H9 (cell line): ENCODE measurements around the gene AGPAT1. TPM values are rescaled to one million over a fixed set of nuclear protein-coding genes. Genes with fewer than 3 reads are reported as not detected.

Experiments
- DNase-seq: peaks from one replicate; pipeline ENCODE4 v3.0.0-alpha.2; 2017
- H2AFZ ChIP-seq: one replicate; pipeline ENCODE4 v1.6.1; 2013; ENCODE audit warnings: mild to moderate bottlenecking, low read length, control low read depth, moderate library complexity
- H2AK5ac ChIP-seq: 2 replicates; pipeline ENCODE4 v1.6.1; 2013; ENCODE audit warnings: low read length, control low read depth, mixed read lengths; ENCODE audit not compliant: insufficient read length
- H2BK120ac ChIP-seq: one replicate; pipeline ENCODE4 v1.6.1; 2013; ENCODE audit warnings: low read depth, mild to moderate bottlenecking, low read length, control low read depth, inconsistent platforms; ENCODE audit not compliant: poor library complexity, severe bottlenecking
- H2BK12ac ChIP-seq: 2 replicates; pipeline ENCODE4 v1.6.1; 2013; ENCODE audit warnings: low read length, control low read depth, mixed read lengths, low read depth; ENCODE audit not compliant: insufficient read length
- H2BK15ac ChIP-seq: 2 replicates; pipeline ENCODE4 v1.6.1; 2013; ENCODE audit warnings: low read depth, low read length, control low read depth
- H2BK20ac ChIP-seq: one replicate; pipeline ENCODE4 v1.6.1; 2013; ENCODE audit warnings: low read depth, mild to moderate bottlenecking, low read length, control low read depth, inconsistent platforms; ENCODE audit not compliant: poor library complexity, severe bottlenecking
- H2BK5ac ChIP-seq: 2 replicates; pipeline ENCODE4 v1.6.1; 2013; ENCODE audit warnings: low read length, control low read depth, mixed read lengths; ENCODE audit not compliant: insufficient read length
- H3K14ac ChIP-seq: 2 replicates; pipeline ENCODE4 v1.6.1; 2013; ENCODE audit warnings: low read length, control low read depth; ENCODE audit not compliant: insufficient read depth
- H3K18ac ChIP-seq: 2 replicates; pipeline ENCODE4 v1.6.1; 2013; ENCODE audit warnings: low read depth, mild to moderate bottlenecking, mixed read lengths, low read length, control low read depth; ENCODE audit not compliant: insufficient read length
- H3K23ac ChIP-seq: 2 replicates; pipeline ENCODE4 v1.6.1; 2013; ENCODE audit warnings: low read length, control low read depth, mixed read lengths, low read depth; ENCODE audit not compliant: insufficient read length
- H3K23me2 ChIP-seq: 2 replicates; pipeline ENCODE4 v1.6.1; 2013; ENCODE audit warnings: low read depth, mild to moderate bottlenecking, mixed read lengths, low read length, control low read depth; ENCODE audit not compliant: insufficient read length, poor library complexity, severe bottlenecking
- H3K27ac ChIP-seq: 2 replicates; pipeline ENCODE4 v1.5.1; 2013; ENCODE audit warnings: low read length, control low read depth, mixed read lengths, low read depth; ENCODE audit not compliant: insufficient read length
- H3K27me3 ChIP-seq: 2 replicates; pipeline ENCODE4 v1.6.1; 2013; ENCODE audit warnings: low read length, control low read depth, inconsistent platforms; ENCODE audit not compliant: insufficient read depth
- H3K4ac ChIP-seq: 2 replicates; pipeline ENCODE4 v1.6.1; 2013; ENCODE audit warnings: low read depth, mild to moderate bottlenecking, control low read depth, inconsistent platforms, low read length, moderate library complexity
- H3K4me1 ChIP-seq: 2 replicates; pipeline ENCODE4 v1.6.1; 2013; ENCODE audit warnings: low read length, control low read depth, inconsistent platforms; ENCODE audit not compliant: insufficient read depth
- H3K4me2 ChIP-seq: 2 replicates; pipeline ENCODE4 v1.6.1; 2013; ENCODE audit warnings: low read length, control low read depth, mixed read lengths; ENCODE audit not compliant: insufficient read length, insufficient read depth
- H3K56ac ChIP-seq: 2 replicates; pipeline ENCODE4 v1.6.1; 2013; ENCODE audit warnings: low read depth, mild to moderate bottlenecking, mixed read lengths, low read length, control low read depth; ENCODE audit not compliant: insufficient read length
- H3K79me1 ChIP-seq: 2 replicates; pipeline ENCODE4 v1.6.1; 2013; ENCODE audit warnings: low read depth, mild to moderate bottlenecking, moderate library complexity, low read length, control low read depth, inconsistent platforms; ENCODE audit not compliant: insufficient read depth, poor library complexity, severe bottlenecking
- H3K79me2 ChIP-seq: 2 replicates; pipeline ENCODE4 v1.6.1; 2013; ENCODE audit warnings: low read length, control low read depth, inconsistent platforms; ENCODE audit not compliant: insufficient read depth
- H3K9ac ChIP-seq: 2 replicates; pipeline ENCODE4 v1.6.1; 2013; ENCODE audit warnings: low read length, control low read depth, mixed read lengths; ENCODE audit not compliant: insufficient read length; ENCODE audit errors: extremely low read depth
- H3K9me3 ChIP-seq: one replicate; pipeline ENCODE4 v1.6.1; 2013; ENCODE audit warnings: low read depth, low read length, inconsistent platforms; ENCODE audit not compliant: control insufficient read depth
- H3T11ph ChIP-seq: one replicate; pipeline ENCODE4 v1.6.1; 2013; ENCODE audit warnings: mild to moderate bottlenecking, low read length, control low read depth, inconsistent platforms
- H4K20me1 ChIP-seq: one replicate; pipeline ENCODE4 v1.6.1; 2013; ENCODE audit not compliant: control insufficient read depth, insufficient read length, insufficient read depth
- H4K5ac ChIP-seq: 2 replicates; pipeline ENCODE4 v1.6.1; 2013; ENCODE audit warnings: low read depth, mild to moderate bottlenecking, mixed read lengths, low read length, control low read depth; ENCODE audit not compliant: insufficient read length
- H4K8ac ChIP-seq: replicated peaks from 2 replicates; pipeline ENCODE4 v1.6.1; 2013; ENCODE audit warnings: low read length, control low read depth, mixed read lengths, low read depth; ENCODE audit not compliant: insufficient read length
- H4K91ac ChIP-seq: 2 replicates; pipeline ENCODE4 v1.6.1; 2013; ENCODE audit warnings: low read depth, mild to moderate bottlenecking, moderate library complexity, mixed read lengths, low read length, control low read depth; ENCODE audit not compliant: insufficient read length
- H3K27ac Mint-ChIP-seq, 3 experiments: 2 replicates in 2 of 3; 3 replicates in 1 of 3; pipeline ENCODE4 v1.8.0; 2020 to 2021; ENCODE audit warnings: mixed read lengths in 3 of 3, mild to moderate bottlenecking in 1 of 3, moderate library complexity in 1 of 3
- H3K27me3 Mint-ChIP-seq: 2 replicates; pipeline ENCODE4 v1.8.0; 2021; ENCODE audit warnings: low read depth, mild to moderate bottlenecking, moderate library complexity, mixed read lengths
- H3K36me3 Mint-ChIP-seq, 3 experiments: 2 replicates in 2 of 3; 3 replicates in 1 of 3; pipeline ENCODE4 v1.8.0; 2020 to 2021; ENCODE audit warnings: low read depth in 3 of 3, mixed read lengths in 3 of 3; ENCODE audit not compliant: insufficient read depth in 1 of 3
- H3K4me1 Mint-ChIP-seq, 2 experiments: 2 replicates each; pipeline ENCODE4 v1.8.0; 2020; ENCODE audit warnings: mixed read lengths in 2 of 2
- H3K4me3 Mint-ChIP-seq, 2 experiments: 2 replicates in 1 of 2; 3 replicates in 1 of 2; pipeline ENCODE4 v1.8.0; 2020 to 2021; ENCODE audit warnings: mild to moderate bottlenecking in 2 of 2, mixed read lengths in 2 of 2, moderate library complexity in 1 of 2
- H3K9me3 Mint-ChIP-seq, 2 experiments: 2 replicates in 1 of 2; 3 replicates in 1 of 2; pipeline ENCODE4 v1.8.0; 2020; ENCODE audit warnings: mild to moderate bottlenecking in 2 of 2, mixed read lengths in 2 of 2, moderate library complexity in 1 of 2
- WGBS: extraction: QIAGEN DNeasy Blood & Tissue Kit; methylation state at CpG from one replicate; pipeline ENCODE4 v1.1.7; 2013; ENCODE audit warnings: missing lambda C conversion rate, low lambda C conversion rate, mixed read lengths; ENCODE audit not compliant: insufficient read length; ENCODE audit errors: extremely low coverage; 5-methylcytosine and 5-hydroxymethylcytosine counted together
- total RNA-seq: library from RNA; stranded (reverse); gene quantifications from 2 replicates; pipeline ENCODE4 v1.2.1, GENCODE V29; 2021
- TF ChIP-seq, protein P1 (sequence below): fragments of 200-600 bp; sonication (generic); conservative IDR thresholded peaks from 3 replicates; pipeline ENCODE4 v1.8.0; 2021; ENCODE audit warnings: antibody characterized with exemption, mild to moderate bottlenecking

AGPAT1 gene
- total RNA-seq, 1 experiment from 2014 or later: 89.5 TPM

DNA sequence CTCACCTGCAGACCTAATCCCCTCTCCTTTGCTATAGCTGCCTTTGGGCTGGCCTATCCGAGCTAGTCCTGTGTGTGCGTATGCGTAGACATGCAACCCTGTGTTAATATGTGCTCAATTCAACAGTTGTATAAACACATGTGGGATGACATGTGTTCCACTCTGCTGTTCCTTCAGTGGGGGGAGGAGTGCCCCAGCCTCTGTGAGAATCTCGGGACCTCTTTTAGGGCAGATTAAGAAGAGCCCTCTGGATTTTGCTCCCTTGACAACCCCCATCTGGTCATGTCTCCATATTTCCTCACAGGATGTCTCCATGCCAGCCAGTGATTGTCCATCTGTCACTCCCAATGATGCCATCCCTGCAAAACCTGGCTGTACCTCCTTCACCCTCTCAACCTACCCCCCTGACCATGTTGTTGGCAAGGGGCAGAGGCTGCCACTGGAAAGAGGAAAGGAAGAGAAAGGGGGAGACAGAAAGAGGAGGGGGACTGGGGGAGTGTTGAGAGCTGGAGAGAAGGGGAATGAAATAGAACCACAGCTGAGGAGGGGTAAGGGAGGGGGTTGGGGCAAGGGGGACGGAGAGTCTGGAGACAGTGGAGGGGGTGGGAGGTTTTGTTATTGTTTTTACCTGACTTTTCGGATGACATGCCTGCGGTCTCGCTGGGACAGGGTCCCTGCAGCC, 24.6 kb downstream of the AGPAT1 start:
- Histone ChIP-seq H2BK15ac (no peak overlapping the region), H3K56ac (no peak overlapping the region), H3K79me2 (no peaks in the 10 kb centered on the region; the same call in 1 of the 2 replicates), H3K23ac (no peak overlapping the region), H4K8ac (no peak overlapping the region), H2AK5ac (no peak overlapping the region), H3K4me1 (peaks cover 7% of the 10 kb centered on the region), H4K91ac (no peak overlapping the region), H3K4me2 (peak overlapping the region; percentile 81), H3K18ac (no peak overlapping the region), H3K4ac (no peak overlapping the region), H2BK12ac (no peak overlapping the region), H2BK120ac (no peak overlapping the region), H3T11ph (no peak overlapping the region), H2BK5ac (no peak overlapping the region), H3K27ac (no peak overlapping the region), H3K27me3 (no peaks in the 10 kb centered on the region; the same call in 1 of the 2 replicates), H3K14ac (no peak overlapping the region), H4K5ac (no peak overlapping the region), H4K20me1 (no peaks in the 10 kb centered on the region), H2AFZ (no peak overlapping the region), H3K79me1 (no peaks in the 10 kb centered on the region), H3K23me2 (peaks cover 41% of the 10 kb centered on the region), H3K9ac (no peak overlapping the region), H2BK20ac (no peak overlapping the region), H3K9me3 (no peaks in the 10 kb centered on the region)
- Mint-ChIP-seq H3K4me1 (peaks cover 41 to 62% of the 10 kb centered on the region in 2 experiments), H3K9me3 (no peaks in the 10 kb centered on the region; a peak in 1 of 5 replicates), H3K27me3 (peaks cover 4% of the 10 kb centered on the region), H3K27ac (no peak overlapping the region), H3K4me3 (peak overlapping the region; percentile 49 to 98), H3K36me3 (peaks cover 11 to 15% (median 11%) of the 10 kb centered on the region in 3 experiments; a peak in 6 of 7 replicates)
- TF ChIP-seq, protein P1, sequence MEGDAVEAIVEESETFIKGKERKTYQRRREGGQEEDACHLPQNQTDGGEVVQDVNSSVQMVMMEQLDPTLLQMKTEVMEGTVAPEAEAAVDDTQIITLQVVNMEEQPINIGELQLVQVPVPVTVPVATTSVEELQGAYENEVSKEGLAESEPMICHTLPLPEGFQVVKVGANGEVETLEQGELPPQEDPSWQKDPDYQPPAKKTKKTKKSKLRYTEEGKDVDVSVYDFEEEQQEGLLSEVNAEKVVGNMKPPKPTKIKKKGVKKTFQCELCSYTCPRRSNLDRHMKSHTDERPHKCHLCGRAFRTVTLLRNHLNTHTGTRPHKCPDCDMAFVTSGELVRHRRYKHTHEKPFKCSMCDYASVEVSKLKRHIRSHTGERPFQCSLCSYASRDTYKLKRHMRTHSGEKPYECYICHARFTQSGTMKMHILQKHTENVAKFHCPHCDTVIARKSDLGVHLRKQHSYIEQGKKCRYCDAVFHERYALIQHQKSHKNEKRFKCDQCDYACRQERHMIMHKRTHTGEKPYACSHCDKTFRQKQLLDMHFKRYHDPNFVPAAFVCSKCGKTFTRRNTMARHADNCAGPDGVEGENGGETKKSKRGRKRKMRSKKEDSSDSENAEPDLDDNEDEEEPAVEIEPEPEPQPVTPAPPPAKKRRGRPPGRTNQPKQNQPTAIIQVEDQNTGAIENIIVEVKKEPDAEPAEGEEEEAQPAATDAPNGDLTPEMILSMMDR: no peak
- no CpG with 5 or more reads among the region's 8 CpGs for WGBS
- DNase-seq: no peak
